Measurements from ENCODE around the gene VAV1.

- TF ChIP-seq CTCF (conservative IDR thresholded peaks at IDR 0.05; ENCODE audit: low read depth, low read length) (no peak), EZH2 (IDR thresholded peaks at IDR 0.05; ENCODE audit: low read length, unreplicated experiment) (no peak)
These were observed 75.3 kb downstream of the VAV1 start for GRCh38 chr19:6847828-6848200.
